Measurements from ENCODE around the gene RREB1. TPM values are rescaled to one million over a fixed set of nuclear protein-coding genes. Genes with fewer than 3 reads are reported as not detected.

Gene RREB1
- total RNA-seq, 1 experiment from 2014 or later: 35.8 TPM

- H3K27me3 ChIP-seq (ENCODE audit: insufficient read depth, low read length): no peaks in the 10 kb centered on the region
- DNase-seq: no peak
- H3K79me1 ChIP-seq (ENCODE audit: insufficient read depth, low read depth, low read length, poor library complexity, severe bottlenecking): no peaks in the 10 kb centered on the region
- no peak overlapping the region for H2BK12ac ChIP-seq (ENCODE audit: insufficient read length, low read depth, low read length)
- H4K91ac ChIP-seq (ENCODE audit: insufficient read length, low read depth, low read length): no peak overlapping the region
- no peak overlapping the region; the same call in 1 of the 2 replicates for H3K4ac ChIP-seq (ENCODE audit: low read depth, low read length)
- peak overlapping the region; percentile 65 for H3K14ac ChIP-seq (ENCODE audit: insufficient read depth, low read length)
- no CpG with 5 or more reads among the region's 19 CpGs for WGBS (ENCODE audit: extremely low coverage, insufficient read length, low lambda C conversion rate)
- peaks cover 4% of the 10 kb centered on the region for H3K23me2 ChIP-seq (ENCODE audit: insufficient read length, low read depth, low read length, poor library complexity, severe bottlenecking)
- no peak overlapping the region for H2BK20ac ChIP-seq (ENCODE audit: low read depth, low read length, poor library complexity, severe bottlenecking)
- no peak overlapping the region for H3K9ac ChIP-seq (ENCODE audit: extremely low read depth, insufficient read length, low read length)
- peaks cover 2% of the 10 kb centered on the region; the same call in 1 of the 2 replicates for H3K79me2 ChIP-seq (ENCODE audit: insufficient read depth, low read length)
- H4K8ac ChIP-seq (replicated peaks; ENCODE audit: insufficient read length, low read depth, low read length): no peak overlapping the region
- no peak overlapping the region for H4K5ac ChIP-seq (ENCODE audit: insufficient read length, low read depth, low read length)
- peak overlapping the region; percentile 69 for H3K18ac ChIP-seq (ENCODE audit: insufficient read length, low read depth, low read length)
- no peak overlapping the region for H2BK15ac ChIP-seq (ENCODE audit: low read depth, low read length)
- no peak overlapping the region for H2AFZ ChIP-seq (ENCODE audit: low read length)
- Mint-ChIP-seq H3K4me3 (peak overlapping the region; percentile 6 to 65; a peak in 4 of 5 replicates), H3K4me1 (peaks cover 58 to 74% of the 10 kb centered on the region in 2 experiments), H3K27ac (peak overlapping the region; percentile 65 to 78 (median 76)), H3K27me3 (ENCODE audit: low read depth) (no peaks in the 10 kb centered on the region), H3K36me3 (ENCODE audit: insufficient read depth in 1 of 3, low read depth in 3 of 3) (no peaks in the 10 kb centered on the region), H3K9me3 (no peaks in the 10 kb centered on the region)
- peak overlapping the region; percentile 35 for H3K4me2 ChIP-seq (ENCODE audit: insufficient read depth, insufficient read length, low read length)
- H2BK120ac ChIP-seq (ENCODE audit: low read depth, low read length, poor library complexity, severe bottlenecking): no peak overlapping the region
- no peak overlapping the region for H3K23ac ChIP-seq (ENCODE audit: insufficient read length, low read depth, low read length)
- peaks cover 33% of the 10 kb centered on the region for H3K4me1 ChIP-seq (ENCODE audit: insufficient read depth, low read length)
- H4K20me1 ChIP-seq (ENCODE audit: control insufficient read depth, insufficient read depth, insufficient read length): peaks cover 2% of the 10 kb centered on the region
- TF ChIP-seq CTCF (conservative IDR thresholded peaks at IDR 0.05): no peak
- peak overlapping the region; percentile 39 for H3K27ac ChIP-seq (ENCODE audit: insufficient read length, low read depth, low read length)
- H2BK5ac ChIP-seq (ENCODE audit: insufficient read length, low read length): no peak overlapping the region
- peak overlapping the region; percentile 54 for H3T11ph ChIP-seq (ENCODE audit: low read length)
- no peak overlapping the region for H3K56ac ChIP-seq (ENCODE audit: insufficient read length, low read depth, low read length)
- no peak overlapping the region for H2AK5ac ChIP-seq (ENCODE audit: insufficient read length, low read length)
- H3K9me3 ChIP-seq (ENCODE audit: control insufficient read depth, low read depth, low read length): no peaks in the 10 kb centered on the region
Measured at GRCh38 chr6:7145885-7146828, 38.4 kb downstream of the RREB1 start.

All from H9 (cell line).